ENCODE results near the gene CHRDL2. TPM values are rescaled to one million over a fixed set of nuclear protein-coding genes. Genes with fewer than 3 reads are reported as not detected.

The CHRDL2 gene
- polyA plus RNA-seq, 1 of the 3 experiments (the other 2 are of a cell fraction), result not detected

GRCh38 chr11:74685905-74686304 lies 45.3 kb downstream of the CHRDL2 start (continued):
- TF ChIP-seq, protein P1, sequence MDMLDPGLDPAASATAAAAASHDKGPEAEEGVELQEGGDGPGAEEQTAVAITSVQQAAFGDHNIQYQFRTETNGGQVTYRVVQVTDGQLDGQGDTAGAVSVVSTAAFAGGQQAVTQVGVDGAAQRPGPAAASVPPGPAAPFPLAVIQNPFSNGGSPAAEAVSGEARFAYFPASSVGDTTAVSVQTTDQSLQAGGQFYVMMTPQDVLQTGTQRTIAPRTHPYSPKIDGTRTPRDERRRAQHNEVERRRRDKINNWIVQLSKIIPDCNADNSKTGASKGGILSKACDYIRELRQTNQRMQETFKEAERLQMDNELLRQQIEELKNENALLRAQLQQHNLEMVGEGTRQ (IDR thresholded peaks at IDR 0.05; ENCODE audit: borderline replicate concordance, low read depth, low read length), result no peak
- TF ChIP-seq JUND (IDR thresholded peaks at IDR 0.05) (no peak), MEF2A (IDR thresholded peaks at IDR 0.05; ENCODE audit: borderline replicate concordance, low read depth) (no peak)

DNA sequence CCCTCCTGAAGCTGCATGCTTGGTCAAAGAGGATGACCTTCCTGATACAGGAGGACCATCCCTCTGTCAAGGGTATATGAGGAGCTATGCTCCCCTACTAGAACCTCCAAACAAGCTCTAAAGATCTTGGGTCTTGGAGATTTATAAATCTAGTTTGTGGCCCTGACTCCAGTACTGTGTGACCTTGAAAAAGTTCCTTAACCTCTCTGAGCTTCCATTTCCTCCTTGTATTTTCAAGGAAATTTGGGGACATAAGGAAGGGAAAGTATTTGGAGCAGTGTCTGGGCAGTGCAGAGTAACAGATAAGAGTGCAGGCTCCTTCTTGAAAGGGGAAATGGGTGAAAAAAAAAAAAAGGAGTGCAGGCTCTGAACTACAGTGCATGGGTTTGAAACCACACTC lies 45.9 kb downstream of the CHRDL2 start:
- CTCF ChIA-PET, result interaction anchor here (1.1 to 7.8 kb wide), 2 partner anchors 17 to 48 kb away, joined by 3 to 58 read pairs; no protein-coding TSS in a partner anchor
- no peaks in the 10 kb centered on the region for H3K79me2 ChIP-seq (ENCODE audit: insufficient read depth)
- POLR2A ChIA-PET, result no interaction called here
- no peaks in the 10 kb centered on the region for H3K36me3 ChIP-seq (replicated peaks in 1 of 2; ENCODE audit: control insufficient read depth in 1 of 2, insufficient read depth in 2 of 2, low read length in 1 of 2)
- H3F3A ChIP-seq (replicated peaks; ENCODE audit: insufficient read depth), result peaks cover 3% of the 10 kb centered on the region
- H3K9ac ChIP-seq, result no peak overlapping the region
- peaks cover 0 to 5% of the 10 kb centered on the region in 2 experiments; a peak in 1 of 4 replicates for H3K4me1 ChIP-seq (ENCODE audit: control insufficient read depth in 1 of 2, insufficient read depth in 2 of 2, low read depth in 1 of 2, low read length in 1 of 2)
- no peak overlapping the region for H2AFZ ChIP-seq (ENCODE audit: low read depth)
- TF ChIP-seq REST (IDR thresholded peaks at IDR 0.05; ENCODE audit: low read depth, low read length) (no peak), EZH2phosphoT487 (IDR thresholded peaks at IDR 0.05; ENCODE audit: borderline replicate concordance, low read depth) (no peak), YY1 (IDR thresholded peaks at IDR 0.05; ENCODE audit: low read depth) (no peak), USF1 (IDR thresholded peaks at IDR 0.05; ENCODE audit: borderline replicate concordance, low read depth) (no peak), TCF12 (IDR thresholded peaks at IDR 0.05) (no peak), MAX (IDR thresholded peaks at IDR 0.05; ENCODE audit: low read depth) (no peak), GABPA (IDR thresholded peaks at IDR 0.05; ENCODE audit: low read depth) (no peak), NRF1 (IDR thresholded peaks at IDR 0.05; ENCODE audit: low read depth, low read length) (no peak), ELF1 (IDR thresholded peaks at IDR 0.05) (no peak), RXRA (IDR thresholded peaks at IDR 0.05; ENCODE audit: borderline replicate concordance, low read depth) (no peak), TEAD4 (IDR thresholded peaks at IDR 0.05; ENCODE audit: borderline replicate concordance, insufficient read depth) (no peak), SIN3A (IDR thresholded peaks at IDR 0.05; ENCODE audit: borderline replicate concordance, low read depth, low read length) (no peak), TAF1 (IDR thresholded peaks at IDR 0.05; ENCODE audit: borderline replicate concordance, low read depth, low read length) (no peak), CTCF (IDR thresholded peaks at IDR 0.05) (no peak)
- no peaks in the 10 kb centered on the region for H4K20me1 ChIP-seq (ENCODE audit: insufficient read depth)
- no peak overlapping the region for H3K4me3 ChIP-seq (ENCODE audit: low read depth in 2 of 2, low read length in 1 of 2)
- no peak overlapping the region for H3K4me2 ChIP-seq
- H3K9me3 ChIP-seq, result no peaks in the 10 kb centered on the region
- H3K27me3 ChIP-seq (ENCODE audit: insufficient read depth), result no peaks in the 10 kb centered on the region
- no peak for DNase-seq
- no peak overlapping the region for H3K27ac ChIP-seq (ENCODE audit: low read depth in 2 of 2, low read length in 1 of 2)
- no peaks in the 10 kb centered on the region for H3K9me2 ChIP-seq
